Astrocyte (in vitro differentiated cells and primary cell): ENCODE measurements around the gene HGS. TPM values are rescaled to one million over a fixed set of nuclear protein-coding genes. Genes with fewer than 3 reads are reported as not detected.

Source experiments
- DNase-seq: peaks from one replicate; pipeline ENCODE4 v3.0.0-alpha.2; 2010; ENCODE audit warnings: low read depth
- FAIRE-seq: peaks from 2 replicates; lab custom pipeline; 2011; peaks lifted over from hg19 to GRCh38; lab: Jason Lieb, UNC
- H2AFZ ChIP-seq: 2 replicates; pipeline ENCODE4 v1.6.0; 2012; ENCODE audit warnings: low read depth, low read length, inconsistent platforms
- H3K27ac ChIP-seq: 2 replicates; pipeline ENCODE4 v1.5.1; 2011; ENCODE audit warnings: low read depth, low read length, inconsistent platforms
- H3K27me3 ChIP-seq: 2 replicates; pipeline ENCODE4 v1.6.0; 2011; ENCODE audit warnings: low read length, inconsistent platforms; ENCODE audit not compliant: insufficient read depth
- H3K36me3 ChIP-seq: 2 replicates; pipeline ENCODE4 v1.5.1; 2011; ENCODE audit warnings: low read length, inconsistent platforms; ENCODE audit not compliant: insufficient read depth
- H3K4me1 ChIP-seq: 2 replicates; pipeline ENCODE4 v1.5.1; 2011; ENCODE audit warnings: low read length, inconsistent platforms; ENCODE audit not compliant: insufficient read depth
- H3K4me2 ChIP-seq: 2 replicates; pipeline ENCODE4 v1.6.0; 2012; ENCODE audit warnings: low read length, inconsistent platforms
- H3K4me3 ChIP-seq: 2 replicates; pipeline ENCODE4 v1.5.1; 2011; ENCODE audit warnings: low read depth, mild to moderate bottlenecking, low read length, inconsistent platforms; ENCODE audit not compliant: insufficient read depth
- H3K79me2 ChIP-seq: 2 replicates; pipeline ENCODE4 v1.6.0; 2012; ENCODE audit warnings: mild to moderate bottlenecking, low read length, inconsistent platforms; ENCODE audit not compliant: insufficient read depth
- H3K9ac ChIP-seq: 2 replicates; pipeline ENCODE4 v1.6.0; 2012; ENCODE audit warnings: mild to moderate bottlenecking, low read length, inconsistent platforms
- H3K9me3 ChIP-seq: 2 replicates; pipeline ENCODE4 v1.5.1; 2012; ENCODE audit warnings: low read depth, mild to moderate bottlenecking, low read length, inconsistent platforms; ENCODE audit not compliant: insufficient read depth
- H4K20me1 ChIP-seq: 2 replicates; pipeline ENCODE4 v1.6.0; 2012; ENCODE audit warnings: low read length, inconsistent platforms; ENCODE audit not compliant: insufficient read depth
- H3K27ac Mint-ChIP-seq: one replicate; pipeline ENCODE4 v1.8.0; 2021; ENCODE audit warnings: mild to moderate bottlenecking, mixed read lengths; ENCODE audit not compliant: unreplicated experiment
- H3K27me3 Mint-ChIP-seq: one replicate; pipeline ENCODE4 v1.8.0; 2021; ENCODE audit warnings: low read depth, mixed read lengths; ENCODE audit not compliant: unreplicated experiment
- H3K36me3 Mint-ChIP-seq: one replicate; pipeline ENCODE4 v1.8.0; 2021; ENCODE audit warnings: low read depth, mixed read lengths; ENCODE audit not compliant: unreplicated experiment
- H3K4me1 Mint-ChIP-seq: one replicate; pipeline ENCODE4 v1.8.0; 2021; ENCODE audit warnings: low read depth, mixed read lengths; ENCODE audit not compliant: unreplicated experiment
- H3K4me3 Mint-ChIP-seq: one replicate; pipeline ENCODE4 v1.8.0; 2021; ENCODE audit warnings: mild to moderate bottlenecking, moderate library complexity, mixed read lengths; ENCODE audit not compliant: unreplicated experiment
- H3K9me3 Mint-ChIP-seq: one replicate; pipeline ENCODE4 v1.8.0; 2021; ENCODE audit warnings: mild to moderate bottlenecking, mixed read lengths; ENCODE audit not compliant: unreplicated experiment
- CTCF ChIP-seq: IDR thresholded peaks from 2 replicates; pipeline ENCODE4 v1.5.1; 2011; ENCODE audit warnings: low read depth, mild to moderate bottlenecking, inconsistent platforms, low read length, moderate library complexity; ENCODE audit not compliant: insufficient read depth
- EZH2 ChIP-seq: IDR thresholded peaks from 2 replicates; pipeline ENCODE4 v1.6.1; 2012; ENCODE audit warnings: mild to moderate bottlenecking, low read length, inconsistent platforms; ENCODE audit not compliant: insufficient read depth
- total RNA-seq: library from RNA; stranded (reverse); gene quantifications from 2 replicates; pipeline ENCODE4 v1.2.1, GENCODE V29; 2021

The HGS gene
- total RNA-seq, 1 donor from 2014 or later = 122 TPM

- Histone ChIP-seq H4K20me1 (peaks cover 54% of the 10 kb centered on the region), H3K36me3 (peaks cover 19% of the 10 kb centered on the region), H3K4me1 (peaks cover 29% of the 10 kb centered on the region), H3K9ac (peak overlapping the region; percentile 93), H3K4me2 (peak overlapping the region; percentile 94), H3K4me3 (peak overlapping the region; percentile 81), H3K27me3 (no peaks in the 10 kb centered on the region), H3K79me2 (peaks cover 75% of the 10 kb centered on the region), H3K27ac (peak overlapping the region; percentile 80), H2AFZ (peak overlapping the region; percentile 64), H3K9me3 (no peaks in the 10 kb centered on the region)
- Mint-ChIP-seq H3K27me3 (no peaks in the 10 kb centered on the region), H3K9me3 (no peaks in the 10 kb centered on the region), H3K4me3 (peak overlapping the region; percentile 92), H3K27ac (peak overlapping the region; percentile 83), H3K4me1 (peaks cover 14% of the 10 kb centered on the region), H3K36me3 (peaks cover 11% of the 10 kb centered on the region)
- TF ChIP-seq CTCF = no peak
- no peak for TF ChIP-seq EZH2
- FAIRE-seq (peak; percentile 9), DNase-seq (no peak)
Observed at GRCh38 chr17:81682565-81683207, 1.1 kb upstream of the HGS start.

- Histone ChIP-seq H3K9me3 (no peaks in the 10 kb centered on the region), H3K27ac (peak overlapping the region; percentile 80), H3K4me3 (peak overlapping the region; percentile 81), H3K27me3 (no peaks in the 10 kb centered on the region), H3K36me3 (peaks cover 19% of the 10 kb centered on the region), H3K79me2 (peaks cover 80% of the 10 kb centered on the region), H3K9ac (peak overlapping the region; percentile 93), H3K4me1 (peaks cover 29% of the 10 kb centered on the region), H4K20me1 (peaks cover 59% of the 10 kb centered on the region), H3K4me2 (peak overlapping the region; percentile 94), H2AFZ (peak overlapping the region; percentile 64)
- Mint-ChIP-seq H3K27me3 (no peaks in the 10 kb centered on the region), H3K27ac (peak overlapping the region; percentile 83), H3K4me1 (peaks cover 14% of the 10 kb centered on the region), H3K4me3 (peak overlapping the region; percentile 92), H3K9me3 (no peaks in the 10 kb centered on the region), H3K36me3 (peaks cover 8% of the 10 kb centered on the region)
- DNase-seq (no peak), FAIRE-seq (no peak)
- TF ChIP-seq EZH2 (no peak), CTCF (no peak)
Observed at GRCh38 chr17:81683208-81683583, 615 bp upstream of the HGS start.

GRCh38 chr17:81684442-81684911, 666 bp downstream of the HGS start:
- Histone ChIP-seq H3K4me3 (peak overlapping the region; percentile 79), H3K79me2 (peaks cover 93% of the 10 kb centered on the region), H3K27me3 (no peaks in the 10 kb centered on the region), H3K36me3 (peaks cover 20% of the 10 kb centered on the region), H3K9me3 (no peaks in the 10 kb centered on the region), H3K9ac (peak overlapping the region; percentile 93), H2AFZ (no peak overlapping the region), H3K4me1 (peaks cover 29% of the 10 kb centered on the region), H3K4me2 (peak overlapping the region; percentile 97), H3K27ac (peak overlapping the region; percentile 95), H4K20me1 (peaks cover 72% of the 10 kb centered on the region)
- no peaks in the 10 kb centered on the region for H3K27me3 Mint-ChIP-seq
- DNase-seq (no peak), FAIRE-seq (no peak)
- peak overlapping the region; percentile 93 for H3K27ac Mint-ChIP-seq
- H3K4me1 Mint-ChIP-seq = peaks cover 14% of the 10 kb centered on the region
- TF ChIP-seq CTCF (no peak), EZH2 (no peak)
- peak overlapping the region; percentile 93 for H3K4me3 Mint-ChIP-seq
- no peaks in the 10 kb centered on the region for H3K9me3 Mint-ChIP-seq
- H3K36me3 Mint-ChIP-seq = peaks cover 10% of the 10 kb centered on the region
